Stimulated activated CD8-positive, alpha-beta memory T cell treated with anti-CD3 and anti-CD28 coated beads, Interleukin-7, amount 100 ng/mL, for 48 hours (primary cell): ENCODE results near the gene AXIN2.

ENCODE experiments used
- DNase-seq, 2 donors: peaks; one replicate each; pipeline ENCODE4 v3.0.0-alpha.2; 2020; ENCODE audit warnings: low read depth in 1 of 2; ENCODE audit errors: extremely low read depth in 1 of 2

Gene AXIN2

DNA sequence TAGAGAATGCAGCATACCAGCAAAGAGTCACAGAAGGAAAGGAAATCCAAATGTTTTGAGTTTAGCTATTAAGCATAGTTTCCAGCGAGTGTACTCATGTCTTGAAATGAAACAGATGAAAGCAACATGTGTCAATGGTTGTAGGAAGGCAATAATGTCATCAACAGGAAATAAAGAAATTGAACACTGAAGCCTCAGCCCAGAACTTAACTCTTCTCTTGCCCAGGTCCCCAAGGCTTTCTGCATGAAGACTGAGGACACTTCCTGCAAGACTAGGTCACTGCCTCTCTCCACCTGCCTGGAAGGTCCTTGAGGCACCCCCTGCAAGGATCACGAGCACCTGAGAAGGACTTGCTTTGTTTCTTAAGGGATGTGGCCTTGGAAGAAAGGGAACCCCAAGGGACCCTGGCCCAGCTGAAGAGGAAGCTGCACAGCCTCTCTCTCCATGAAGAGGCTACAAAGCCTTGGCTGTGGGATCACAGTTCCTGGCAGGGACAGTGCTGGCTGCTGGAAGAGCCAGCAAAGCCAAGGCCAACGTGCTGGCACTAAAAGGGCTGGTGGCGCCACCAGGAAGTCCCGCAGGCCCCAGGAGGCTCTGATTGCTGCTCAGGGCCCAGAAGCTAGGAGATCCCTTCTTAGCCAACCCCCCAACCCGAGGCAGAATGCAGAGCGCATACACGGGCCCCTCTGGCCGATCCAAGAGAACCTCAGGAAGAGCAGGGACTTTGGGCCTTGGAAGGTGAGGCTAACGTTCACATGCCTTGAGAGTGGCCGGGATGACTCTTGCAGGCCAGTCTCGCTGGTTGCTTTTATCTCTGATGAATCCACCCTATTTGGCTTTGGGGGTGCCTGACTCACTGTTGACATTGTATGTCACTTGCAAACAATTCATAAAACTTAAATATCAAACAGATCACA lies 23.4 kb upstream of the AXIN2 start:
- DNase-seq: no peak

DNA sequence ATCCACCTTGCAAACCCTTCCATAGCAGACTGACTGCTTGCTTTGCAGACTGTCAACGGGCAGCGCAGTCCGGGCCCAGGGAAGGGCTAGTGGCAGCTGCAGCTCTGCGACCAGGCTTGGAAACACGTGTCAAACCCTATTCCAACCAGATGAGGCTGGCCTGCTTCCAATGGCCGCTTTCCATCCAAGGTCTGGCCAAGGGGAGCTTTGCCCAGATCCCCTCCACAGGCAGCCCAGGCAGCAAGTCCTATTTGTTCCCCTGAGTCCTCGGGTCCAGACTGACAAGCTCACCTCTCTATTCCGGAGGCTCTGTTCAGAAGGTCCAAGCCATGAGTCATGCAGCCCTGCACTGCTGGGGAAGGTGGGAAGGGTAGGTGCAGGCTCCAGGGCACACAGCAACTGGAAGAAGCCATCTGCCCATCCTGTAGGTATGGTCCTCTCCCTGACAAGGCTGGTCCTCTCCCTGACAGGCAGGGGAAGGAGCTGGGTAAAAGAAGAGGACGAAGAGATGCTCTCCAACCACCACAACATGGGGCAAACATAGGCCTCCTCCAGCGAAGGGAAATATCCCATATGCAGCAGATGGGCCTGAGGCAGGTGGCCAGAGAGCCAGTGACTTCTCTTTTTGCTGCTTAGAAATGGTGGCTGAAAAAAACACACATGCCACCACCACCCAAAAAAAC lies 22.6 kb upstream of the AXIN2 start:
- DNase-seq: no peak

DNA sequence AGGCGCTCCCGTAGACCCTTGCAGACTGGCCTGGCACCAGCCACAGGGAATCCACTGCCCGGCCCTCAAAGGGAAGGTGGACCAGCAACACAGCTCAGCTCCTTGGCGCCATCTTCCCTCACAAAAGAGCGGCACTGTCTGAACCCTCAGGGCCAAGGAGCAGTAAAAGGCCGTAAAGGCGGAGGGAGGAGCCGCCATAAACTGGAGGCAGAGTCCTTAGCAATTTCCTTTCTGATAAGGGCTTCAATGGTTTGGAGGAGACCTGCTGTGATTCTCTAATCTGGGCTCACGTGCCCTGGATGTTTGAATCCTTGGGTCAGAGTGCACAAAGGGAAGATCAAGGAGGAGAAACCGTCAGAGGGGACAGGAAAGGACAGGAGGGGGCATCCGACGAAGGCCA lies 15.5 kb upstream of the AXIN2 start:
- no peak for DNase-seq

DNA sequence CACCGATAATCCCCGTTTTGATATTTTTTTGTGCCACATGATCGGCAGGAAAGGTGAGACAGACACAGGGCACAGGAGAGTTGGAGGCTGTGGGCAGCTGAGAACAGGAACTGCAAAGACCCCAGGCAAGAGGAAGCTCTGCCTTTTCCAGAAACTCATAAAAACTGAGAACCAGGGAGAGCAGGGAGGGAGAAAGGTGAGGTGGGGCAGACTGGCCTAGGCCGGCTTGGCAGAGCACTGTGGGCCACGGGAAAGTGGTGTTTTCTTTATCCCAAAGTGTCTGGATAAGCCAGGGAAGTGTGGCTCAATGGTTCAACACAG lies 11.8 kb upstream of the AXIN2 start:
- DNase-seq: no peak

DNA sequence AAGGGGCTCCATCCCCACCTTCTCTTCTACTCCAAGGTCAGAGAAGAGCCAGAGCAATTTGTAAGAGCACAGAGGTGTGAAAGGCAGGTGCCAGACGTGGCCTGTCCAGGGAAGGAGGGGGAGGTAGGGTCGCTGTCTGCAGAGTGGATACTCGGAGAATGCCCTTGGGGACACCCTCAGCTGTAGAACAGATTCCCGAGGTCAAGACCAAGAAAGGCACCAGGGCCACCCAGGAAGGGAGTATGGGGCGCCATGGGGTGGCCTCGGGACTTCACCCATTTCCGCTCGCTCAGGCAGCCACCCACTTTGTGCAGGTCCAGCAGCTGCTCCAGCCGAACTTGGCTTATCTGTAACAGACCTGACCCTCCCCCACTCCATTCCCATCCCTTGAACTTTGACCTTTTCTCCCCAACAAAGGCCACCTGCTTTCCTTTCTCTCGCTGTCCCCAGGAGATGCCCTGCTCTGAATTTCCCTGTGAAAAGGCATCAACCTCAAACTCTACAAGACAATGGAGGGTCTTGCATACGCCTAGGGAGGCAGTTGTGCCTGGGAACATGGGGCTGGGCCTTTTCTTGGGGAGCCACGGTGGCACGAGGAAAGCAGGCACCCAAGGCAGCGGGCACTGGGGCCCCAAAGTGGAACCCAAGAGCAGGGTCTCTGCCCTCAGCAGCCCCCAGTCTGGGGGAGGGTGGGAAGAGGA lies 11.3 kb upstream of the AXIN2 start:
- DNase-seq: no peak

DNA sequence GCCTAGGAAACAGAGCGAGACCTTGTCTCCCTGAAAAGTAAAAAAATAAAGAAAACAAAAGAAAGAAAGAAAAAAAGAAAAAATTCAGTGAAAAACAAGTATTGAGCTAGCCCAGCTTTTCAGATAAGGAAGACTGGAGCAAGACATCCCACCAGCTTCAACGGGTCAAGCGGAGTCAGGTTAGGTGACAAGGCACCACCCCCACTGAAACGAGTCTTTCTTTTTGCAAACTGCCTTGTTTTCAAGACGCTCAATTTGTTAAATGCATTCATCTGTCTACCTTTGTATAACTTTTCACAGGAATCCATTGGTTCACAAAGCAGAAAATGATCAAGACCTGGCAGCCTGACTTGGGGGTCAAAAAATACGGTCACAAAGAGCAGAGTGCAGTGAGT lies 10.7 kb upstream of the AXIN2 start:
- DNase-seq: no peak

DNA sequence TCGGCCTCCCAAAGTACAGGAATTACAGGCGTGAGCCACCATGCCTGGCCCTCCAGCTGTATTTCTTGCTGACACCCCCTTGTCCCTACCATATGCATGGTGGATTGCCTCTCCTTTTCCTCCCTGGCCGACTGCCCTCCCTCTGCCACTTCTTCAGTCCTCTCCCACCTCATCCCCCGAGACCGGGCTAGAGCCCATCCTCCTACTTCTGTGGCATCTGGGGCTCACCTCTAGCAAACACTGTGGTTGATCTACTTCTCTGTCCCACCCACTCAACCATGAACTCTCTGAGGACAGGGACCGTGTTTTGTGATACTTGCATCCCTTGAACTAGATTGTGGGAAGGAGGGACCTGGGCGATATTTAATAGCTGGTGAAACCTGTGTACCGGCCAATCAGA lies 7.5 kb upstream of the AXIN2 start:
- no peak for DNase-seq

DNA sequence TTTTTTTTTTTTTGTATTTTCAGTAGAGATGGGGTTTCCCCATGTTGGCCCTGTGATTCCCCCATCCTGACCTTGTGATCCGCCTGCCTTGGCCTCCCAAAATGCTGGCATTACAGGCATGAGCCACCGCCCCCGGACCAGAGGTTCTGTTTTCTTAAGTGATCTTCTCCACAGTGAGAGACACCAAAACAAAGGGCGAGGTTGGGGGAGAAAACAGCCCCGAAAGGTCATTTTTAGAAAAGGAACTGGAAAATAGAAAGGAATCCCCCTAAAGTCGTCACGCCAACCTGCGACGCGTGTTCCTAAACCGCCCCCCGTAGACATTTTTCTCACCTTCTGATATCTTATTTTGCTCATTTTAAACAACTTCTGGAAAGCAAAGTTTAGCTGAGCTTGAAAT lies 6.1 kb upstream of the AXIN2 start:
- DNase-seq: no peak

DNA sequence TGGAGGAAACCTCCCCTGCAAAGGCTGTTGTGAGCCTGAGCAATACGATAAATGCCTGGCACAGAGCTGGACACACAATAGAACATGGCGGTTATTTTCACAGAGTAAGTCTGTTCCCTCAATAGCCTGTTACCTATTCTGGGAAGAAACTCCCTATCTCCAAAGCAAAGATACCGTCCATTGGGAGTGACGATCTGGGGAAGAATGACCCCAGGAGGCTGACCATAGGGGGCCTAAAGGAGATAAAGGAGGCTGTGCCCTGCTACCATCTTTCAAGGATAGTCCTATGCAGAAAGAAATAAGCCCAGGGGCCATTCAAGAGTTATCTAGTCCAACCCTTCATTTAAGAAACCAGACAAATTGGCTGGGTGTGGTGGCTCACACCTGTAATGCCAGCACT lies 4.1 kb upstream of the AXIN2 start:
- no peak for DNase-seq

DNA sequence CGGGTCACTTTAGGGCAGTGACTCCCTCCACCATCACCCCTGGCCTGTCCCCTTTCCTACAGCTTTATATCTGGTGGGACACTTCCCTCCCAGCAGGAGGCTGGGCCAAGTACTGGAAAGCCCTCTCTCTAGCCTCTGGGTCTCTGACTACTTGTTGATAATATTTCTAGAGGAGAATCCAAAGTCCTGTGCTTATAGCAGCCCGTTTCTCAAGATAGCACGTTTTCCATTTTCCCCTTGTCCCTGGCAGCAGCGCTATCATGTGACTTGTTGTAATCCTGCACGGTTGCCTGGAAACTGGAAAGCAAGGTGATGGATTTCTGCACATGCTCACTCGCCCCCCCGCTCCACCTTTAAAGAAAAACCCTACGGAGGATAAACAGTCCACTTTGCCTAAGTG lies 3.3 kb upstream of the AXIN2 start:
- DNase-seq: no peak

DNA sequence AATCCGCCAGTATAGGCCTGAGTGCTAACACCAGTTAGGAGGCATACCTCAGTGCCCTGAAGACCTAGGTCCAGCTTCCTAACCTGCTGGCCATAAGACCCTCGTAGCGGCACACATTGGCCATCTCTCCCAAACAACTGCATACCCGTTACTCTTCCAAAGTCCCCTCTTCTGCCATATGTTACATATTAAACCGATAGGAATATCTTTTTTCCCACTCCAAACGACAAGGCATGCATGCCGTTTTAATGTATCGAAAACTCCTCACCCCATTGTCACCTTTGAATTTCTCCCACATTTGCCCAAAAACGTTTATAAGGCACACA lies 721 bp upstream of the AXIN2 start:
- no peak for DNase-seq

DNA sequence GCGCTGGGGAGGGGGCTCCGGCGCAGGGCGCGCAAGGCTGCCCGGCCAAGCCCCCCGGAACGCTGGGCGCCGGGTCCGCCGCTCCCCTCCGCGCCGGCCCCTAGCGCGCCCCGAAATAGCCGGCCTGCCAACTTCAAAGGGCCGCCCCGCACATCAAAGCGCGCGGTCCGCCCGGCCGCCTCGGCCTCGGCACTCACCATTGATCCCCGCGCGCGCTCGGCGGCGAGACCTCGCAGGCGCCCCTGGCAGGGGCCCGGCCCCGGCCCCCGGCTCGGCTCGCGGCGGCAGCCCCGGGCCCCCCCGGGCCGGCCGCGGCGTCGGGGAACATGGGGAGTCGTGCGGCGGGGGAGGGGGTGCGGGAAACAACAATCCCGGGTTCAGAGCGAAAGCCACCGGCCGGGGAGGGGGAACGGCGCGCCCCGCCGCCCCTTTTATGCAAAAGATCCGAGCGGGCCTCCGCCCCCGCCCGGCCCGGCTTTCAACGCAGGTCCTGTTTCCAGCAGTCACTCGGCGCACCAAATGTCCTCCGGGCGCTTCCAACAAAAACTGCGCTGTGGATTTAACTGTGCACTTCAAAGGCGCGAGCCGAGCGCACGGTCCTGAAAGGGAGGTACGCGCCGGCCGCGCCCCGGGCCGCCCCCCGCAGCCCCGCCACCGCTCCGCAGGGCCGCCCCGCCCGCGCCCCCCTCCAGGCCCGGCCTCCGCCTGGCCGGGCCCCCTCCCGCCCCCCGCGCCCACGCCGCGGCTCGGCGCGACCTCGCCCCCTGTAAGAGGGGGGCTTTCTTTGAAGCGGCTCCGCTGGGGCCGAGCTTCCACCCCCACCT lies 608 bp downstream of the AXIN2 start:
- DNase-seq: peak; percentile 22 to 52

DNA sequence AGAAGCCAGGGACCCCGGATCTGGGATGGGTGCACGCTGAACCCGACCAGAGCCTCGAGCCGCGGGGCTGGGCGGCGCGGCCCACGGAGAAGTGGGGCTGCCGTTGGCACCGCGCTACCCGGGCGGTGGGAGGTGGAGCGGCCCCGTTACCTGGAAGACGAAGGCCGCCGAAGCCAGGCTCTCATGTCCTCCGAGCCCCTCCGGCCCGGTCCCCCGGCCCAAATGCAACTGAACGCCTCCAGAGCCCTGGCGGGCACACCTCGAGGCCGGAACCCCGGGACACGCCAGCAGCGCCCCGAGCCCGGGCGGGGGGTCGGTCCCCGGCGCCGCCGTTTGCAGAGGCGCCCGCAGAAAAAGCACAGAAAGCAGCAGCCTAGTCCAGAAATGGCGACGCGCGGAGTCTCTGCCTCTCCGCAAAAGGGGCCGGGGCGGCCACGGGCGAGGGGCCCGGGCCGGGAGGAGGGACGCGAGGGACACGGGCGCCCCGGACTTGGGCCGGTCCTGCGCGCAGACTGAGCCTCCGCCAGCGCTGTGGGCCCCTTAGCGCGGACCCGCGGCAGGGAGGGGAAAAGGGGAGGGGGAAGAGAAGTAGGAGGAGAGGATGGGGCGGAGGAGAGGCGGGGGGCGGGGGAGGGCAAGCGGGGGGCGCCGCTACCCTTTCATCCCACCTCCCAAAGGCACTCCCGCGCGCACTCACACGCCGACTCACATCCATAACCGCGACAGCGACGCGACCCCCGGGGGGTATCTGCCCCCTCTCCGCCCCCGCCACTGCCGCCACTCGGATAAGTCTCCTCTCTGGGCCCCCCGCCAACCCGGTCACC lies 1.4 kb downstream of the AXIN2 start:
- DNase-seq: no peak

DNA sequence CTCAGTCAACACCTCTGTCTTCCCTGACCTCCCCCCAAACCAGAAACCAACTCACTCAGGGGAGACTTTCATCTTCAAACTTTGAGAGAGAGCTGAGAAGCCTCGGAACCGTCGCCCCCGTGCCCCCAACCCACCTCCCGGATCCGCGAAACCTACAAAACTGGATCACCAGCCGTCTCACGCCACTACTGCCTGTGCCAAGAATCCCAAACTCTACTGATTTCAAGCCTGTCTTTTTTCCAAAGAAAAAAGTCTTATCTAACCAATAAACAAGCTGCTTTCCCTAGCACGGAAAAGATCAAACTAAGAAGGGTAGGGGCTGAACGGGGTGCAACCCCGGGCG lies 2.0 kb downstream of the AXIN2 start:
- DNase-seq: no peak

DNA sequence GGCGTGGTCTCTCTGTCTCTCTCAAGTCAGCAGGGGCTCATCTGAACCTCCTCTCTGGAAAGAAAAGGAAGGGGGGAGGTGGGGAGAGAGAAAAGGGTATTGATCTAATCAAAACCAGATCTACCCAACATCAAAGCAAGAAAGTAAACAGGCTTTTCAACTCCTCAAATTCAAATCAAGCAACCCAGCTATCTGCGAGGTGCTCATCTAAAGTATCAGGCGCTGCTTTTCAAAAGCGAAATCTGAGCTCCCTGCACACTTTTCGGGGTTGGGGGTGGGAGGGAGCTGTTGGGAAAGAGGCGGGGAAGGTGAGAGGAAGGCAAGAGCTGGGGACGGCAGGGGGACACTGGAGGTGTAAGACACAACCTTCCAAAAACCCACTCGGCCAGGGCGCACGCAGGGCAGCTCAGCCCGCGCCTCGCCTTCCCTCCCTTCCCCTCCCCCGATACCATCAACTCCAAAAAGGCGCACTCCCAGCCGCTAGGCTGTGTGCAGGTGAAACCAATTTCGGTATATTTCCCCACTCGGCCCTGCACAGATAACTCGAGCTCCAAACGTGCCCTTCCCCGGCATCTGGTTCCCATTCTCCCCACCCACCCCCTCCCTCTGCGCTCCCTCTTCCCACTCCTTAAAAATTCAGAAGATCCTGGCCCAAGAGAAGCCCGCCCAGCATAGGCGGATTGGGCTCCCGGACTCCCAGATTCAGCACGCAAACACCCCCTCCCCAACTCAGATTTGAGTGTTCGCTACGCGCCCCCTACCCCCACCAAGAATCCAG lies 2.6 kb downstream of the AXIN2 start:
- no peak for DNase-seq

DNA sequence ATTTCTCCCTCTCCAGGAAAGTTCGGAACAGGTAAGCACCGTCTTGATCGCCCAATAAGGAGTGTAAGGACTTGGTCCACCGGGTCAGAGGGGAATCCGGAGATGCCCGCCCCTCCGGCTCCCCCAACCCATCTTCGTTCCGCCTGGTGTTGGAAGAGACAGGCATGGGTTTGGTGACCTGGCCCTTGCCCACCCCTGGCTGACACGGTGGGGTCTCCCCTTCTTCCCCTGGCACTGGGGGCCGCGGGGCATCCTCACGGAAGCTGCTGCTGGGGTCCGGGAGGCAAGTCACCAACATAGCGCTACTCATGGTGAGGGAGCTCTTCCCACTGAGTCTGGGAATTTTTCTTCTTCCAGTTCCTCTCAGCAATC lies 3.2 kb downstream of the AXIN2 start:
- no peak for DNase-seq

DNA sequence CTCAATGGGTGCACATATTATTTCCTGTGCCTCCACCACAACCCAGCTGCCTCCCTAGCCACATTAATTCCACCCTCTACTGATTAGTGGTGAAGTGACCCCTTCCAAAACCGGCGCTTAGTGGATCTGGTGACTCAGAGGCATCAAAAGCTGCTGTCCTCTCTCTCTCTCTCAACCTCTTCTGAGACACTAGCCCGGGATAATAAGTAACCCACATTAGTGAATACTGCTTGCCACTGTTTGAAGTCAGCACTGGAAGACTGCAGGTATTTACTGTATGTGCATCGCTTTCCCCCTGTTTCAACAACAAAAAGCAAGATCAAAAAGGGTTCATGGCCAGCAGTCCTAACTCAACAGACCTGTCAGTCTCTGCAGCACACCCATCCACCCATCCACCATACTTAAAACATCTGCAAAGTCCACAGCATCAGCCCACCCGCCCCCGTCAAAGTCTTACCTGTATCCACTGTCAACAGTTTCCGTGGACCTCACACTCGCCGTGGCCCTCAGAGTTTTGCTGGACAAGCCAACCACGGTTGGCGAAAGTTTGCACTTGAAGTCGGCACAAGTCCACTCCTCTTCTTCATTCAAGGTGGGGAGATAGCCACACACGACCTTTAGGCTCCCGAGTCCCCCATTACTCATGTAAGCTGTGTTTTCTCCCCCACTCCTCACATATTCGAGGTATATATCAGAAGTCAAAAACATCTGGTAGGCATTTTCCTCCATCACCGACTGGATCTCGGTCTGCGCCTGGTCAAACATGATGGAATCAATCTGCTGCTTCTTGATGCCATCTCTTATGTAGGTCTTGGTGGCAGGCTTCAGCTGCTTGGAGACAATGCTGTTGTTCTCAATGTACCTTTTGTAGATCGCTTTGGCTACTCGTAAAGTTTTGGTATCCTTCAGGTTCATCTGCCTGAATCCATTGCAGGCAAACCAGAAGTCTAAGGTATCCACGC lies 3.8 kb downstream of the AXIN2 start:
- DNase-seq: no peak

DNA sequence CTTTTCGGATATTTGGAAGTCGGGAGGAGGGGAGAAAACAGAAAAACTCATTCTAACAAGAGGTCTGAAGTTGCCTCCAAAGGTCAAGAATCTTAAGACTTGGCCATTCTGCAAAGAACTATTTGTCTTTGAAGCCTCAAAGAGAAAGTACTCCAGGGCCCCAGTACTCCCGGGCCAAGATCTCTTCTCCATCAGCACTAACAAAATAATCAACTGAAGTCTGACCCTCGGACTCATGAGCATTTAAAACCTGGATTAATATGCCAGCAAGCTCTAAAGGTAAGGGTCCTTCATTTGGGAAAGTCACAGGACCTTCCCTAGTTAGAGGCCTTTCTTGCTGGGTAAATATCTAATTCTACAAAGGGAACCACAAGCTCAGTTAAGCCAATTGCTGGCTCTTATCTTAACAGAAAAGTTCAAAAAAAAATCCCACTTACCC lies 4.5 kb downstream of the AXIN2 start:
- no peak for DNase-seq
